OCI-LY7 (cell line): ENCODE results near the gene MAPK13. TPM values are rescaled to one million over a fixed set of nuclear protein-coding genes. Genes with fewer than 3 reads are reported as not detected.

Source experiments
- BruUV-seq: library from RNA; stranded (reverse); fragments of 400-500 nt; replicated peaks from 2 replicates; lab custom pipeline; 2021; lab: Mats Ljungman, UMichigan
- CTCF ChIA-PET: fragments of 300-600 bp; sonication (Branson Sonifier 250); formaldehyde crosslinking; loops from one replicate; lab custom pipeline; 2022; ENCODE audit warnings: antibody characterized with exemption; ENCODE audit not compliant: unreplicated experiment; lab: Charles Lee
- POLR2A ChIA-PET: fragments of 300-600 bp; sonication (Branson Sonifier 250); formaldehyde crosslinking; loops from one replicate; lab custom pipeline; 2022; ENCODE audit warnings: antibody characterized with exemption; lab: Charles Lee
- DNase-seq: peaks from one replicate; pipeline ENCODE4 v3.0.0-alpha.2; 2015; ENCODE audit warnings: low spot score
- H2AFZ ChIP-seq: fragments of 200-600 bp; sonication (generic), shearing (Covaris generic); 2 replicates; pipeline ENCODE4 v1.6.1; 2014; ENCODE audit warnings: mild to moderate bottlenecking, antibody characterized with exemption, low read length, moderate library complexity
- H3K27ac ChIP-seq: fragments of 200-600 bp; sonication (generic); 2 replicates; pipeline ENCODE4 v1.5.1; 2014; ENCODE audit warnings: mixed run types, low read depth, mild to moderate bottlenecking, moderate library complexity, low read length, inconsistent platforms; ENCODE audit not compliant: poor library complexity, severe bottlenecking
- H3K36me3 ChIP-seq: fragments of 200-600 bp; sonication (generic); 2 replicates; pipeline ENCODE4 v1.6.1; 2014; ENCODE audit warnings: mild to moderate bottlenecking, antibody characterized with exemption, low read length, moderate library complexity, mixed read lengths; ENCODE audit not compliant: insufficient read depth
- H3K4me1 ChIP-seq: fragments of 200-600 bp; sonication (generic); 2 replicates; pipeline ENCODE4 v1.5.1; 2014; ENCODE audit warnings: mild to moderate bottlenecking, low read length; ENCODE audit not compliant: insufficient read depth, poor library complexity, severe bottlenecking
- H3K4me2 ChIP-seq: fragments of 200-600 bp; sonication (generic); 2 replicates; pipeline ENCODE4 v1.6.1; 2014; ENCODE audit warnings: mild to moderate bottlenecking, low read length
- H3K4me3 ChIP-seq: fragments of 200-600 bp; sonication (generic); 2 replicates; pipeline ENCODE4 v1.5.1; 2014; ENCODE audit warnings: mild to moderate bottlenecking, low read depth, low read length; ENCODE audit not compliant: poor library complexity, severe bottlenecking
- H3K79me2 ChIP-seq: fragments of 200-600 bp; sonication (generic); 2 replicates; pipeline ENCODE4 v1.6.1; 2016; ENCODE audit warnings: low read depth, mild to moderate bottlenecking, low read length, moderate library complexity, mixed read lengths; ENCODE audit not compliant: insufficient read depth
- H3K9me2 ChIP-seq: fragments of 200-600 bp; sonication (generic); 2 replicates; pipeline ENCODE4 v1.6.1; 2016; ENCODE audit warnings: mild to moderate bottlenecking, low read length, mixed read lengths; ENCODE audit not compliant: insufficient read depth
- H3K9me3 ChIP-seq: fragments of 200-600 bp; sonication (generic); 2 replicates; pipeline ENCODE4 v1.6.1; 2014; ENCODE audit warnings: mild to moderate bottlenecking, mixed run types, low read length, mixed read lengths
- H4K20me1 ChIP-seq: fragments of 200-600 bp; sonication (generic); 2 replicates; pipeline ENCODE4 v1.6.1; 2014; ENCODE audit warnings: mild to moderate bottlenecking, antibody characterized with exemption, low read length, moderate library complexity, mixed read lengths; ENCODE audit not compliant: insufficient read depth
- EZH2phosphoT487 ChIP-seq: fragments of 200-600 bp; sonication (generic); IDR thresholded peaks from 2 replicates; pipeline ENCODE4 v1.6.1; 2018; ENCODE audit warnings: low read depth, borderline replicate concordance, mild to moderate bottlenecking, mixed run types, antibody characterized with exemption, low read length, moderate library complexity, mixed read lengths
- intact Hi-C: fragments of 100-400 bp; cut with micrococcal nuclease; formaldehyde crosslinking; loops from one replicate; pipeline ENCODE4 v1.10.0; 2022; ENCODE audit not compliant: unreplicated experiment
- total RNA-seq, 2 experiments: library from RNA; depleted of rRNA in 1 of 2; stranded (reverse); fragments of >200 nt in 1 of 2; shearing (Covaris generic) in 1 of 2; gene quantifications; 2 replicates each; pipeline ENCODE4 v1.2.3, GENCODE V29; 2014 to 2022
- TF ChIP-seq, protein P1 (sequence below): fragments of 200-600 bp; sonication (generic); conservative IDR thresholded peaks from 2 replicates; pipeline ENCODE4 v1.5.1; 2014; ENCODE audit warnings: mild to moderate bottlenecking, antibody characterized with exemption, low read length, moderate library complexity, mixed read lengths

The MAPK13 gene
- total RNA-seq, 2 experiments from 2014 or later, result 0.88 to 1.8 TPM

GRCh38 chr6:36178544-36178943 lies 48.2 kb downstream of the MAPK13 start:
- POLR2A ChIA-PET, result no interaction called here
- DNase-seq, result no peak
- no peak overlapping the region for H3K4me3 ChIP-seq
- H2AFZ ChIP-seq, result no peak overlapping the region
- H3K4me2 ChIP-seq, result no peak overlapping the region
- no peaks in the 10 kb centered on the region for H3K4me1 ChIP-seq
- TF ChIP-seq EZH2phosphoT487, result no peak
- TF ChIP-seq, protein P1, sequence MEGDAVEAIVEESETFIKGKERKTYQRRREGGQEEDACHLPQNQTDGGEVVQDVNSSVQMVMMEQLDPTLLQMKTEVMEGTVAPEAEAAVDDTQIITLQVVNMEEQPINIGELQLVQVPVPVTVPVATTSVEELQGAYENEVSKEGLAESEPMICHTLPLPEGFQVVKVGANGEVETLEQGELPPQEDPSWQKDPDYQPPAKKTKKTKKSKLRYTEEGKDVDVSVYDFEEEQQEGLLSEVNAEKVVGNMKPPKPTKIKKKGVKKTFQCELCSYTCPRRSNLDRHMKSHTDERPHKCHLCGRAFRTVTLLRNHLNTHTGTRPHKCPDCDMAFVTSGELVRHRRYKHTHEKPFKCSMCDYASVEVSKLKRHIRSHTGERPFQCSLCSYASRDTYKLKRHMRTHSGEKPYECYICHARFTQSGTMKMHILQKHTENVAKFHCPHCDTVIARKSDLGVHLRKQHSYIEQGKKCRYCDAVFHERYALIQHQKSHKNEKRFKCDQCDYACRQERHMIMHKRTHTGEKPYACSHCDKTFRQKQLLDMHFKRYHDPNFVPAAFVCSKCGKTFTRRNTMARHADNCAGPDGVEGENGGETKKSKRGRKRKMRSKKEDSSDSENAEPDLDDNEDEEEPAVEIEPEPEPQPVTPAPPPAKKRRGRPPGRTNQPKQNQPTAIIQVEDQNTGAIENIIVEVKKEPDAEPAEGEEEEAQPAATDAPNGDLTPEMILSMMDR, result no peak
- H3K36me3 ChIP-seq, result no peaks in the 10 kb centered on the region
- CTCF ChIA-PET, result no interaction called here
- intact Hi-C loops, result no loop called here
- no peaks in the 10 kb centered on the region for H4K20me1 ChIP-seq
- TSS peak; percentile 38 for BruUV-seq
- H3K79me2 ChIP-seq, result no peaks in the 10 kb centered on the region
- H3K9me2 ChIP-seq, result no peaks in the 10 kb centered on the region
- peaks cover 13% of the 10 kb centered on the region for H3K9me3 ChIP-seq
- no peak overlapping the region for H3K27ac ChIP-seq

DNA sequence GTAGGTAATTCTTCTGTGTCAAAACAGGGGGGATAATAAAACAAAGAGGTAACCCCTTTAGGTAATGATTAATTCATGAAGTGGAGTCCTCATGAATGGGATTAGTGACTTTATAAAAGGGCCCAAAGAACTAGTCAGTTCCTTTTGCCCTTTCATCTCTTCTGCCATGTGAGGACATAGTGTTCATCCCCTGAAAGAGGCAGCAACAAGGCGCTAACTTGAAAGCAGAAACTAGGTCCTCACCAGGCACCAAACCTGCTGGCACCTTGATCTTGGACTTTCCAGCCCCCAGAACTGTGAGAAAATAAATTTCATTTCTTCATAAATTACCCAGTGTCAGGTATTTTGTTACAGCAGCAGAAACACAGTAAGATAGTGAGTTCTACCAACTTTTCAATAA lies 49.8 kb downstream of the MAPK13 start:
- no TSS peak for BruUV-seq
- H3K4me3 ChIP-seq, result no peak overlapping the region
- no peak overlapping the region for H3K27ac ChIP-seq
- no peak overlapping the region for H2AFZ ChIP-seq
- TF ChIP-seq, protein P1, result no peak
- TF ChIP-seq EZH2phosphoT487, result no peak
- no peak for DNase-seq
- peaks cover 13% of the 10 kb centered on the region for H3K9me3 ChIP-seq
- H3K4me1 ChIP-seq, result no peaks in the 10 kb centered on the region
- no peaks in the 10 kb centered on the region for H3K9me2 ChIP-seq
- POLR2A ChIA-PET, result interaction anchor here (1.3 kb wide), 1 partner anchor 152 kb away, joined by 3 read pairs; no protein-coding TSS in a partner anchor
- CTCF ChIA-PET, result no interaction called here
- H4K20me1 ChIP-seq, result no peaks in the 10 kb centered on the region
- no peak overlapping the region for H3K4me2 ChIP-seq
- intact Hi-C loops, result no loop called here
- H3K36me3 ChIP-seq, result no peaks in the 10 kb centered on the region
- no peaks in the 10 kb centered on the region for H3K79me2 ChIP-seq

DNA sequence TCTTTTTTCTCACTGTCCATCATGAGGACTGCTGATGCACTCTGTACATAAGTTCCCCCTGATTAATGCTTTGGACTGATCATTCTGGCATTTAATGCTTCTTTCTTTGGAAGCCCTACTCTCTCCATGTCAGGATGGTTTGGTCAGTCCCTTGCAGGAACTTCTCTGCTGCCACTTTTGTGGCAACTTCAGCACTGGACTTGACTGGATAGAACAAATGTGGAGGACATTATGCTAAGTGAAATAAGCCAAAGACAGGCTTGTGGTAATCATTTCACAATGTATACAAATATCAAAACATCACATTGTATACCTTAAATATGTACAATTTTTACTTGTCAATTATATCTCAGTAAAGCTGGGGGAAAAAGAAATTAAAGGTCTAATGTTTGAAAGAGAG lies 54.0 kb downstream of the MAPK13 start:
- H4K20me1 ChIP-seq, result no peaks in the 10 kb centered on the region
- CTCF ChIA-PET, result no interaction called here
- TF ChIP-seq, protein P1, result no peak
- no peak for TF ChIP-seq EZH2phosphoT487

More for the DNA sequence above, 54.0 kb downstream of the MAPK13 start:
- Histone ChIP-seq H3K36me3 (no peaks in the 10 kb centered on the region), H3K9me2 (no peaks in the 10 kb centered on the region), H2AFZ (no peak overlapping the region), H3K4me1 (no peaks in the 10 kb centered on the region), H3K9me3 (no peaks in the 10 kb centered on the region), H3K79me2 (no peaks in the 10 kb centered on the region), H3K4me2 (no peak overlapping the region), H3K27ac (no peak overlapping the region), H3K4me3 (no peak overlapping the region)
- no TSS peak for BruUV-seq
- no peak for DNase-seq
- intact Hi-C loops, result no loop called here
- POLR2A ChIA-PET, result interaction anchor here (0.5 kb wide), 1 partner anchor 9 kb away, joined by 5 read pairs; no protein-coding TSS in a partner anchor
